GM18951 (cell line): Measurements from ENCODE around the gene BUD31.
"Not testable (repeated sequence)": the region's sequence is repeated elsewhere in the genome, so short reads cannot be mapped to it uniquely, and the experiment has no call there.

Experiments used
- POLR2A ChIP-seq: IDR thresholded peaks from 4 replicates; pipeline ENCODE4 v1.6.1; 2011; ENCODE audit warnings: mild to moderate bottlenecking; ENCODE audit not compliant: insufficient read length, insufficient read depth; ENCODE audit errors: extremely low read depth
- in situ Hi-C: fragments of 300-500 bp; cut with MboI; formaldehyde crosslinking; loops from one replicate; pipeline ENCODE4 v1.12.0; 2022; ENCODE audit warnings: low sequenced_read_pairs, mixed read lengths, inconsistent platforms; ENCODE audit not compliant: unreplicated experiment

The BUD31 gene

DNA sequence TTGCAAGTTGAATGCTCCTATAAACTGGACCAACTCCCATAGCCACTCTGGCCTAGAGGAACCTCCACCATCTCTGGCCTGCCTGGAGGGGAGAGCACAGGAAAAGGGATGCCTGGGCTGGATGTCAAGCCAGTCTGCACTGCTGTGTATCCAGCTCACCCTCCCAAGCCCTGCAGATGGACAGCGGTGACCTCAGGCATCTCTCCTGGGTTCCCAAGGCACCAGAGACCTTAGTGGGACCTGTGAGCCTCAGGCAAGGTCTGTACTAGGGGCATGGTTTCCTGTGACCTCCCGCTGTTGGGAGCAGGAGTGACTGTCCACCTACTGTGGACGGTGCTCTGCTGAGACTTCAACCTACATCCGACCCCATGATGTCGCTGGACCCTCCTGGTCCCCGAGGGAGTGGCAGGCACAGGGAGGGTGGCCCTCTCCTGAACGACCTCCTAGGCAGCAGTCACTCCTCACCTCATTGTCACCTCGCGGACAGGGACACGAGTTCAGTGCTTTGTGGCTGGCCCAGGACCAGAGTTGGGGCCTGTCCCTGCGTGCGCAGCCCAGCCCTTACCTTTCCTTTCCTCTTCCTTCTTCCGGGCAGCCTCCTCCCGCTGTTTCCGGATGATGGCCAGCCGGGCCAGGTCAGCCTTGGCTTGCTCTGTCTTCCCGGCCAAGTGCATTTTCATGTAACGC, 11.3 kb upstream of the BUD31 start:
- peak; percentile 21 for TF ChIP-seq POLR2A
- in situ Hi-C loops, result no loop called here

DNA sequence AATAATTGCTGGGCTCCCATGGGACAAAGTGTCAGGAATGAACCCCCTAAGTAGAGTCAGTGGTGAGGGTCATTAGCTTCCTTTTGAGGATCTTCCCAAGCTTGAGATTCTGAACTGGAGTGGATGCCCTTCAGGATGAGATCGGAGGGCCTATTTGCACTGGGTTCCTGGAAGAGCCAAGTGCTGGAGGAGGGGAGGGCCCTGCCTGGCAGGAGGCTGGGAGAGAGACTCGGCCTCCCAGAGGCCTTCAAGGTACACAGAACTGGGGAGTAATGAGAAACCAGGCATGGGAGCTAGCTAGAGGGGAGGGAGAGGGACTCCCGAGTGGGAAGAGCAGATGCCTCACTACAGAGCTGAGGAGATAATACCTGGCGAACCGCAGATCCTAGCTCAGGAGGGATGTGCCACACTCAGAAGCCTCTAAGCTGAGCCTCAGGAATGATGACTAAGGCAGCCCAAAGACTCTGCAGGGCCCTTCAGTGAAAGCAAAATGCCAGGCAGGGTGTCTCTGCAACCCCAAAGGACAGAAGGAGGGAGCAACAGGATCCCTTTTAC, 9.8 kb upstream of the BUD31 start:
- TF ChIP-seq POLR2A, result no peak
- in situ Hi-C loops, result no loop called here

DNA sequence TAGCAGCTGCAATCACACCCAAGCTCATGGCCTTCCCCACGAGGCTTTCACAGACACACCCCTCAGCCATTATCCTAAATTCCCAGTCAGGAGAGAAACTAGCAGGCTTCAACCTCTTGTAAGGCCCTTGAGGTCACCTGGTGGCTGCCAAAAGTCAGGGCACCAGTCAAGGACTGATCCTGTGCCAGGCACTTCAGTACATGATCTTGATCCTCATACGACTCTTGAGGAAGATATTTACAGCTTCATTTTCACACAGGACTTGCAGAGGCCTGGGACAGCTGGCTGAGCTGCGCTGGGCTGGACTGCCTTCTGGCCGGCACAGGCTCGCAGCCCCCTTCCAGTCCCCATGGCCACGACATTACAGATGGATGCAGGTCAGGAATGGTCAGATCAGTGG, 9.2 kb upstream of the BUD31 start:
- no peak for TF ChIP-seq POLR2A
- in situ Hi-C loops, result no loop called here

DNA sequence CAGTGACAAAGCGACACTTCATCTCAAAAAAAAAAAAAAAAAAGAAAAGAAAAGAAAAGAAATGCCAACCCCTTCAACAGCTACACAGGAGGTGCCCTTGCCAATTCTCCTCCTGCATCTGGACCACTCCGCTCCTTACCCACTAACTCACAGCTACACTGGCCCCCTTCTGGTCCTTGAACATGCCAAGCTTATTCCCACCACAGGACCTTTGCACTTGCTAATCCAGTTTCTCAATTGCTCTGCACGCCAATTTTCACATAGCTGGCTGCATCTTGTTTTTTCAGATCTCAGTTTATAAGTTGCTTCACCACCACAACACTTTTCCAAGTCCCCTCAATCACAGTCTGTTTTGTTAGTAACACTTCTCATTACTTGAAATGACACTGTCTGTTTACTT, 5.9 kb upstream of the BUD31 start:
- in situ Hi-C loops, result no loop called here
- no peak for TF ChIP-seq POLR2A

DNA sequence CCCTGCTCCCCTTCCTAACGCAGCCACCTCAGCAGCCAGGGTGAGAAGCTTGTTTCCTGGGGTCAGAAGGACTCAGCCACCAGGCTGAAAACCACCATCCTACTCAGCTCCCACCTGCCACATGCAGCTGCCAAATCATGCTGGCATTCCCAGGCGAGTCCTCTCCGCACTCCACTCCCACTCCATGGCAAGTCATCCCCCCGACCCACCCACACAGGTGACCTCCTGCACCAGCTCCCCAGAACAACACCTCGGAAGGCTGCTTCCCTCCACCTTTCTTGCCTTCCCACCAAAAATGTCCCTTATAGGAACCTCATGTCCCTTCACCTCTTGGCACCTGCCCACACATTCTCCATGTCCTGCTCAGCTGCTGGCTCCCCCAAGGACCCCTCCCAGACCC, 5.0 kb upstream of the BUD31 start:
- in situ Hi-C loops, result no loop called here

DNA sequence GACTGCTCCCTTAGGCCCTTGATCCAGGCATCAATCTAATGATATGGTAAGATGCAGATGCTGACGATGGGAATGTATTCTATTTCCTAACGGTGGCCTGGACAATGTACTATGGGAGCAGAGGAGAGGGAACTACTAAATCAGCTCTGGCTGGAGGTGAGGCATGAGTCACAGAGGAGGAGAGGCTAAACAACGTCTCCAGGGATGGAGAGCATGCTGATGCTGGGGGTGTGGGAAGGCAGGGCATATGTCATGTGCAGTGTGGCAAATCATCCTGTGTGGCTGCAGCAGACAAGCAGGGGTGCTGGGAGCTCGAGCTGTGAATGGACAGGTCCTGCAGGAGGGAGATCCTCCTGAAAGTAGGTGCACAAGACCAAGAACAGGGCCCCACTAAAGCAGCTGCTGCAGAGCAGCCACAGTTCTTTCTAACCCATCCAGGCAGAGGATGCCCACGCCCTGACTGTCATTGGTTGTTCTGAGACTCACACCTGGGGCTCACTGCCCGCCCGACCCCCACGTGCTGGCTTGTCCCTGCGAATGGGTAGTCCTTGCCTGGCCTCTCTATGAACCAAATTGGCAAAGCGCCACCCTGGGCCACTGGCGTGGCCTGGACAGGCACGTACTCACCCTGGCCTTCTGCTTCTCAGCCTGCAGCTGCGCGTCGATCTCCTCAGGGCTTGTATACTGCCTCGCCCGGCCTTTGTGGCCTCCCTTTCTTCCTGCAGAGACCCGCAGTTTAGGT, 4.4 kb upstream of the BUD31 start:
- TF ChIP-seq POLR2A, result no peak
- in situ Hi-C loops, result no loop called here

More for the DNA sequence above, 5.0 kb upstream of the BUD31 start:
- TF ChIP-seq POLR2A, result no peak

DNA sequence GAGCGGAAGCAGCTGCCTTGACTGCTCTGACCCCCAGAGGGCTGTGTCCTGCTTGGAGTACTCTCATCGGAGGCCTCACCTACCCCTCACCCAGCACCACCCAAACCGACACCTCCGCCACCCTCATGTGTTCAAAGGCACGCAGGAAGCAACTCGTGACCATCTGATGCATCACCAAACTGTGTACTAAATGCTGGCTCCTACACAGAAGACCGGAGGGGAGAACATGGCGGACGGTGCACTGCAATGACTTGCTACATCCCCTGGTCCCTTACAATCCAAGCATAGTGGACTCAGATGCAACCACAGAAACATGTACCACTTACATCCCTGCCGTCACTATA, 3.8 kb upstream of the BUD31 start:
- no peak for TF ChIP-seq POLR2A
- in situ Hi-C loops, result no loop called here

DNA sequence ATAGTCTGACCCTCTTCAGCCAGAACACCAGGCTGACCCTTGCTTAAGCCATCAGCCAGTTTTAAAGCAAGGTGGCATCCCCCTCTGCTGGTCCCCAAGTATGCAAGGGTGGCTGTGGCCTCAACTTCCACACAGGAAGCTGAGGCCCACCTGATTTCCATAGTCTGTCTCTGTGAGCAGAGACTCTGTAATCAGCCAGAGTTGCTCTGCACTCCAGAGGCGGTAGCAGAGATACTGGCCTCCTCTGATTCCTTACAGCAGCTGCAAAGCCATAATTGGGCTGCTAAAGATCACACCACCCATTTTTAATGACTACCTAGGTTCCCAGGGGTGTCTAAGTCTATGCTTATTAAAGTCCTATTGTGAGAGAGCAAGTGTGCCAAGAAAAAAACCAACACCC, 2.2 kb upstream of the BUD31 start:
- peak; percentile 23 for TF ChIP-seq POLR2A

DNA sequence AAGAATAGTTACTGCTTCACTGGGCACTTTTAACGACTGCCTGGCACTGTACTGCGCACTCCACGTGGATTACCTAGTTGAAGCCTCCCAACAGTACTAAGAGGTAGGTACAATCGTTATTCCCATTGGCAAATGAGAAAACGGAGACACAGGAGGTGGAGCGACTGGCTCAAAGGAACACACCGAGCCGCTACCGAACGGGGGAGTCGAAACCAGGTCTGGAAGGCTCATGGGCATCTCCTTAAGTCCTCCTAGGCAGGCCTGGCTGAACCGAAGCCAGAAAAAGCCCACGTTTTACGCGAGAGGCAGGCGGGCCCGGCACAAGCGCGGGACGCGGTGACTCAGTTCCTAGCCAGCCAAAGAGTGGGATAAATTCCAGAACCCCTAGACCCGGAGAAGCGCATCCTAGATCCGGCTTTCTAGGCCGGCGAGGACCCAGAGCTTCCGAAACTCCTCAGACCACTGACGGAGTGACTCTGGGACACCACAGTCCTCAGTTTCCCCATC, 844 bp upstream of the BUD31 start:
- in situ Hi-C loops, result no loop called here
- TF ChIP-seq POLR2A, result no peak

More for the DNA sequence above, 2.2 kb upstream of the BUD31 start:
- in situ Hi-C loops, result no loop called here

DNA sequence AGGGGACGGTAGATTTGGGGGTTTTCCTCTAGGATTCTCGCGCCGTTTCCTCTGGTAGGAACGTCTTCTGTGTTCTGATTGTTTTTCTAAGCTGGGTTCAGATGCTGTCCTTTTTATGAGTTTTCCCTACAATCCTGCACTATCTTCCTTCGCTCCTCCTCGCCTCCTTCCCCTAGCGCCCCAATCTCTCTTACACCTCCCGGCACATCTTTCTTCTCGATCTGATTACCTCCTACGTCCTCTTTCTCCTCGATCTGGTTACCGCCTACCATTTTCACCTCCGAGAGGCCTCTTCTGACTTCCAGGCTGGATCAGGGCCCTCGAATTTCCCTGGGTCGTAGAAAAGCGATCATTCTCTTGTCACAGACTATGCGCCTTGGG, 413 bp downstream of the BUD31 start:
- in situ Hi-C loops, result no loop called here
- no peak for TF ChIP-seq POLR2A

DNA sequence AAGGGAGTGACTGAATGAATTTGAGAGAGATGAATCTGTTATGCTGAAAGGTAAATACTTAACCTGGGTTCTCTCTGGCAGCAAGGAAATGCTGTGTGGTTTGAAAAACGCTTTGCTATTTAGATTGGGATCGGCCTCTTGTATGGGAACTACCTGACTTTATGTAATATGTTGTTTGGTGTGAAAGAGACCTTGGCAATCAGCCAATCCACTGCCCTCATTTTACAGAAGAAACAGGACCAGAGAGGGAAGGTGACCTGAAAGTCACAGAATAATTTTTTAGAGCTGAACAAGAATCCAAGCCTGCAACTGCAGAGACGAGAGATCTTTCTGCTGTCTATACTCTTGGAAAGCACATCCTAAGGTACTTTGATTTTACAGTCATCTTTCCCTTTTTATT, 1.0 kb downstream of the BUD31 start:
- no peak for TF ChIP-seq POLR2A
- in situ Hi-C loops, result no loop called here

DNA sequence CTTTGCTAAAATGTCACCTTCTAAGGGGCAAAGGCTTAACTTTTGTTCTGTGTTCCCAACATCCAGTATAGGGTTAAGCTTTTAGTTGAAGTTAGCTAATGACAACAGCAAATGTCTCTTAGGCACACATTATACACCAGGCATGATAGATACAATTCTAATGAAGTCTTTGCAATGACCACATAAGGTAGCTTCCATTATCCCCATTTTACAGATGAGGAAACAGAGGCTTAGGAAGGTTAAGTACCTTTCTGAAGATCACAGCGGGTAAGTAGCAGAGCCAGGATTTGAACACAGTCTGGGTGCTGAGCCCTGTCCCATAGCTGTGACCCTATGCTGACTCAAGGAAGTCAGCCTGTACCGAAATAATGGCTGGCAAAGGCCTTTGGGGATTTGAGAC, 1.9 kb downstream of the BUD31 start:
- TF ChIP-seq POLR2A, result no peak
- in situ Hi-C loops, result no loop called here

DNA sequence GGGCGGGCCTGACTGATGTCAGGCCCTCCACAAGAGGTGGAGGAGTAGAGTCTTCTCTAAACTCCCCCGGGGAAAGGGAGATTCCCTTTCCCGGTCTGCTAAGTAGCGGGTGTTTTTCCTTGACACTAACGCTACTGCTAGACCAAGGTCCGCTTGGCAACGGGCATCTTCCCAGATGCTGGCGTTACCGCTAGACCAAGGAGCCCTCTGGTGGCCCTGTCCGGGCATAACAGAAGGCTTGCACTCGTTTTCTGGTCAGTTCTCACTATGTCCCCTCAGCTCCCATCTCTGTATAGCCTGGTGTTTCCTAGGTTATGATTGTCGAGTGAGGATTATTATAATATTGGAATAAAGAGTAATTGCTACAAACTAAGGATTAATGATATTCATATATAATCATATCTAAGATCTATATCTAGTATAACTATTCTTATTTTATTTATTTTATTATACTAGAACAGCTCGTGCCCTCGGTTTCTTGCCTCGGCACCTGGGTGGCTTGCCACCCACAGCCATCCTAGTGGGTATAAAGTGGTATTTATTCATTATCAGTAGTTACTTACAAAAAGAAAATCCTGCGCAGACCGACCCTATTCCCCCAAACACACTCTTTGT, 6.9 kb downstream of the BUD31 start:
- in situ Hi-C loops, result not testable (repeated sequence)

DNA sequence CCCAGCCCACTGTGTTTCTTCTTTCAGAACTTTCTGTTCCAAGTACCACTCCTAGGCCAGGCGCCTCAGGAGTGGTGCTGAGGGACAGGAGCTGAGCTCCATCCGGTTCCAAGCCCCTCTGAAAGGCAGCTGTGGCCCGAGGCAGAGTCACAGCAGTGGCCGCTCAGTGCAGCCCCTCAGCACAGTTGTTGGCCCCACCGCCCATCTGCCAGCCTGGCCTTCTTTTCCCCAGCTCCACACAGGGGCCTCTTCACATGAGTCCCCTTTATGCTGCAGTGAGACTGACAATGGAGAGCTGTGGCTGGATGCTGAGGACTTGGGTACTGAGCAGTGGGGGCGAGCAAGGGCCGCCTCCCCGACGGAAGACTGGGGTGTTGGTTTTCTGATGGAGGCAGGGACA, 9.5 kb downstream of the BUD31 start:
- in situ Hi-C loops, result no loop called here
- no peak for TF ChIP-seq POLR2A
